Subcutaneous adipose tissue (tissue), 4 donors: Measurements from ENCODE around the gene CIT. TPM values are rescaled to one million over a fixed set of nuclear protein-coding genes. Genes with fewer than 3 reads are reported as not detected.

Source experiments
- total RNA-seq, 4 donors: library from RNA; depleted of rRNA; stranded (reverse); fragments of >200 nt; gene quantifications; one replicate each; pipeline ENCODE4 v1.1.0, GENCODE V29; 2016
- TF ChIP-seq, protein P1 (sequence below): fragments of 450-650 bp; IDR thresholded peaks from one replicate; pipeline ENCODE4 v1.5.1; 2016; ENCODE audit warnings: low read depth, mild to moderate bottlenecking, control low read depth, antibody characterized with exemption, moderate library complexity

The CIT gene
- total RNA-seq, 4 donors from 2014 or later, result 1.3 to 5.3 (median 5.1) TPM

DNA sequence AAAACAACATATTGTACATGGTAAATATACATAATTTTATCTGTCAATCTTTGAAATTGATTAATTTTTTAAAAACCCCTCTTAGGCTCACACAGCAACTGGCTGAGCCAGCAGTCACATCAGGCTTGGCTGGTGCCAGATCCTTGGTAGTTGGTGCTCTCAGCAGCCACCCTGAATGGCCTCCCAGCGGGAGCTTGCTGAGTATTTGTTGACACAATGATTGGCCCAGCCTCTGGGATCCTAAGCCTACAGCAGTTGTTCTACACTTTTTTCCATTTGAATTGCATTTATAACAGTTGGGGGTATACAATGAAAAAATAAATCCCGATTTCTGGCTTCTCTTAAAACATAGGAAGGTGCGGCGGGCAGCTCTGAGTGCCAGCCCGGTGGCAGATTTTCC is 198.0 kb downstream of the CIT start:
- TF ChIP-seq, protein P1, sequence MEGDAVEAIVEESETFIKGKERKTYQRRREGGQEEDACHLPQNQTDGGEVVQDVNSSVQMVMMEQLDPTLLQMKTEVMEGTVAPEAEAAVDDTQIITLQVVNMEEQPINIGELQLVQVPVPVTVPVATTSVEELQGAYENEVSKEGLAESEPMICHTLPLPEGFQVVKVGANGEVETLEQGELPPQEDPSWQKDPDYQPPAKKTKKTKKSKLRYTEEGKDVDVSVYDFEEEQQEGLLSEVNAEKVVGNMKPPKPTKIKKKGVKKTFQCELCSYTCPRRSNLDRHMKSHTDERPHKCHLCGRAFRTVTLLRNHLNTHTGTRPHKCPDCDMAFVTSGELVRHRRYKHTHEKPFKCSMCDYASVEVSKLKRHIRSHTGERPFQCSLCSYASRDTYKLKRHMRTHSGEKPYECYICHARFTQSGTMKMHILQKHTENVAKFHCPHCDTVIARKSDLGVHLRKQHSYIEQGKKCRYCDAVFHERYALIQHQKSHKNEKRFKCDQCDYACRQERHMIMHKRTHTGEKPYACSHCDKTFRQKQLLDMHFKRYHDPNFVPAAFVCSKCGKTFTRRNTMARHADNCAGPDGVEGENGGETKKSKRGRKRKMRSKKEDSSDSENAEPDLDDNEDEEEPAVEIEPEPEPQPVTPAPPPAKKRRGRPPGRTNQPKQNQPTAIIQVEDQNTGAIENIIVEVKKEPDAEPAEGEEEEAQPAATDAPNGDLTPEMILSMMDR, result no peak

DNA sequence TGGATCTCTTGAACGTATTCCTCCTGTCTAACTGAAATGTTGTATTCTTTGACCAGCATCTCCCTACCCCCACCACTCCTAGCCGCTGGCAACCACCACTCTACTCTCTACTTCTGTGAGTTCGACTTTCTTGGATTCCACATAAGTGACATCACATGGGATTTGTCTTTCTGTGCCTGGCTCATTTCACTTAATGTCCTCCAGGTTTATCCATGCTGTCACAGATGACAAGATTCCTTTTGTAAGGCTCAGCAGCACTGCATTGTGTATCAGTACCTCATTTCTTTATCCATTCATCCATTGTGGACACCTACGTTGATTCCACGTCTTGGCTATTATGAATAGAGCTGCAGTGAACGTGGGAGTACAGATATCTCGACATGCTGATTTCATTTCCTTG is 198.7 kb downstream of the CIT start:
- TF ChIP-seq, protein P1, result no peak

DNA sequence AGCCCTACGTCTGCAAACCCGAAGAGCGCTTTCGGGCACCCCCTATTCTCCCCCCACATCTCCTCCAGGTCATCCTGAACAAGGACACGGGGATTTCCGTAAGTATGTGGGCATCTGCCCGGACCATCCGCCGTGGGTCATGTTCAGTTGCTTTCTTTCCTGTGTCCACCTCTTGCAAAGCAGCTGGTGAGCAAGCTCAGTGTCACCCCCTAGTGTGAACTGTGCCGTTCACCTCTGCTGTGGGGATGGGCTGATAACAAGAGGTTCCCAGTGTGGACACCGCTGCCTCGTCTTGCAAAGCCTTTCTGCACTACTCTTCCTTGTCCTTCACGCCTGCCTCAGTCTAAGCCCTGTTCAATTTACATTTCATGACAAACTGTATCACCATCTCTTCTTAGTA is 200.5 kb downstream of the CIT start:
- TF ChIP-seq, protein P1, result no peak

DNA sequence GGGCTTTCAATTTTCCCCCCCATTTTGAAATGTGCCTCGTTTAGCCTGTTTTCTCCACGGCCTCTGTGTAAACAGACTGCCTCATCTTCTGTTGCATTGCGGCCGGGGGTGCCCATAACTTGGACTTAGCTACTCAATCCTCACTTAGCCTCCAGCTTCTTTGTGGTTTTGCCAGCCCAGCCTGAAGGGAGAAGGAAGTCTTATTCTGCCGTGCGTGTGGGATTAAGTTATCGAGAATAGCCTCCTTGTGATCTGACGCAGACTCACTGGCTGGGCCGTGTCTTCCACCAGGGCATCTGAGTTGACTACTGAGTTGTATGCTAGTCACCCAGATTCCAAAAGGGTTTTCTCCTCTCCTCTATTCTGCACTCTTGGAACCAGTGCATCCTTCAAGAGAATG is 201.1 kb downstream of the CIT start:
- TF ChIP-seq, protein P1, result no peak

DNA sequence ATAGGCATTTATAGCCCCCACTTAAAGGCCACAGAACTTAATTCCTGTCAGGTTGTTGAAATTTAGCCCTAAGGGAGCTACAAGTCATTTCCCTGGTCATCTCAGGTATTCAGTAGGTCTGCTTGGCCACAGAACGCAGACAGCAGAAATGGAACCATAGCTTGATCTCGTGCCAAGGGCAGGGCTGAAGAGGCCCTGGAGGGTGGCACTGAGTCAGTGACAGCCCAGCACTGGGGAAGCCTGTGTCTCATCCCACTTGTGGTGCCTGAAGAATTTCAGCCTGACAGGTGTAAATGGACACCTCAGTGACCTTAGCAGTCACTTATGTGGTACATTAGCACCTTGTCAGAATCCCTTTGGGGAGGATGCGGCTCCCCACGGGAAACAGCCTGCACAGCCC is 202.6 kb downstream of the CIT start:
- TF ChIP-seq, protein P1, result no peak

DNA sequence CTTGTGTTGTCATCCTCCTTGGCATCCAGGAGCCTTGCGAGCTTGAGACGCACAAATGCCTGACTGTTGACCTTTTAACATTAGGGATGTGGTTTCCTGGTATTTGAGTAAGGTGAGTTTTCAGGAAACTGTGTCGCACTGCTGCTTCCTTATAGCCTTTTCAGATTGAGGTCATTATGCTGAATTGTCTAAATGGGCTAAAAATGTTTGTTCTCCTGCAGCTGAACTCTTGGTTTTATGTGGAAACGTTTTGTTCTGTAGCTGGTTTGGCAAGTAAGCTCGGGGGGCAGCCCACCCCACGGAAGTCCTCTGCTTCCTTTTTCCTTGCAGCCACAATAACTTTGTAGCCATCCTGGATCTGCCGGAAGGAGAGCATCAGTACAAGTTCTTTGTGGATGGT is 203.5 kb downstream of the CIT start:
- TF ChIP-seq, protein P1, result no peak

DNA sequence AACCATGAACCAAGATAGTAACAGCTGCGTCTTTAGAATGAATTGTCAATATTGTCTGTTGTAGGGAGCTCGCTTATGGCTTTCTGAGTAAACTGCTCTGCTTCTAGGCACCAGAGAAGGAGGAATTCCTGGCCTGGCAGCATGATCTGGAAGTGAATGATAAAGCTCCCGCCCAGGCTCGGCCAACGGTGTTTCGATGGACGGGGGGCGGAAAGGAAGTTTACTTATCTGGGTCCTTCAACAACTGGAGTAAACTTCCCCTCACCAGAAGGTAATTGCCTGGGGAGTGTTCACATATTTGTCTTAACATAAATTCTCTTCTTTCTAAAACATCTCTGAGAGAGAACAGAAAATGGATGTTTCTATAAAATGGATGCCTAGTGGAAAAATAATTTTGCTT is 204.9 kb downstream of the CIT start:
- TF ChIP-seq, protein P1, result no peak
